ENCODE measurements around the gene ACADL. TPM values are rescaled to one million over a fixed set of nuclear protein-coding genes. Genes with fewer than 3 reads are reported as not detected.
A peak's percentile ranks its signal among the peaks of the same experiment; 100 is the strongest.

ACADL gene
- total and polyA plus RNA-seq, 2 experiments from 2014 or later, result 0.37 TPM; not detected in 1

GRCh38 chr2:210167227-210167626, 58.0 kb downstream of the ACADL start (continued):
- TF ChIP-seq NANOG (IDR thresholded peaks at IDR 0.05; ENCODE audit: borderline replicate concordance) (no peak), REST (IDR thresholded peaks at IDR 0.05; ENCODE audit: unreplicated experiment) (no peak), STAT1 (IDR thresholded peaks at IDR 0.05; ENCODE audit: unreplicated experiment) (no peak)
- TF ChIP-seq, protein P1, sequence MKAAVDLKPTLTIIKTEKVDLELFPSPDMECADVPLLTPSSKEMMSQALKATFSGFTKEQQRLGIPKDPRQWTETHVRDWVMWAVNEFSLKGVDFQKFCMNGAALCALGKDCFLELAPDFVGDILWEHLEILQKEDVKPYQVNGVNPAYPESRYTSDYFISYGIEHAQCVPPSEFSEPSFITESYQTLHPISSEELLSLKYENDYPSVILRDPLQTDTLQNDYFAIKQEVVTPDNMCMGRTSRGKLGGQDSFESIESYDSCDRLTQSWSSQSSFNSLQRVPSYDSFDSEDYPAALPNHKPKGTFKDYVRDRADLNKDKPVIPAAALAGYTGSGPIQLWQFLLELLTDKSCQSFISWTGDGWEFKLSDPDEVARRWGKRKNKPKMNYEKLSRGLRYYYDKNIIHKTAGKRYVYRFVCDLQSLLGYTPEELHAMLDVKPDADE (IDR thresholded peaks at IDR 0.05), result no peak

- Histone ChIP-seq H3K27me3 (ENCODE audit: insufficient read depth) (no peaks in the 10 kb centered on the region), H3K79me2 (replicated peaks; ENCODE audit: insufficient read depth) (peaks cover 89% of the 10 kb centered on the region), H3K9me2 (ENCODE audit: insufficient read depth) (no peaks in the 10 kb centered on the region), H3K4me1 (ENCODE audit: insufficient read depth) (no peaks in the 10 kb centered on the region; the same call in 1 of the 2 replicates), H4K20me1 (replicated peaks; ENCODE audit: insufficient read depth) (0 out of 2 replicates have a peak, but pooled peaks cover 3% of the 10 kb centered on the region), H2AFZ (no peak overlapping the region), H3K36me3 (ENCODE audit: insufficient read depth) (no peaks in the 10 kb centered on the region), H3K27ac (ENCODE audit: low read depth) (no peak overlapping the region), H3F3A (replicated peaks; ENCODE audit: low read depth) (no peaks in the 10 kb centered on the region), H3K4me2 (no peak overlapping the region), H3K4me3 (no peak overlapping the region)
- ATAC-seq (no peak), DNase-seq (ENCODE audit: low spot score) (no peak)
- H3K9me3 Mint-ChIP-seq, result no peaks in the 10 kb centered on the region
- peaks cover 3% of the 10 kb centered on the region; the same call in 2 of the 3 replicates for H3K4me1 Mint-ChIP-seq
- no peak for TF ChIP-seq ZNF462 (CRISPR knock-in tag; IDR thresholded peaks at IDR 0.05)
- no peak for TF ChIP-seq CREB1 (CRISPR knock-in tag; IDR thresholded peaks at IDR 0.05; ENCODE audit: low read depth)
- TF ChIP-seq, protein P1 (IDR thresholded peaks at IDR 0.05), result no peak
- no peak for TF ChIP-seq ZNF331 (CRISPR knock-in tag; IDR thresholded peaks at IDR 0.05; ENCODE audit: low read depth)
- TF ChIP-seq ZNF114 (CRISPR knock-in tag; IDR thresholded peaks at IDR 0.05), result no peak
- no peak for TF ChIP-seq STAT1 (IDR thresholded peaks at IDR 0.05; ENCODE audit: unreplicated experiment)
- TF ChIP-seq NANOG (IDR thresholded peaks at IDR 0.05; ENCODE audit: borderline replicate concordance), result no peak
- no peaks in the 10 kb centered on the region for H3K36me3 Mint-ChIP-seq (ENCODE audit: low read depth)
- H3K27ac Mint-ChIP-seq, result peak overlapping the region; percentile 1; the same call in 1 of the 2 replicates
- H3K4me3 Mint-ChIP-seq, result no peak overlapping the region
- no peaks in the 10 kb centered on the region for H3K27me3 Mint-ChIP-seq (ENCODE audit: insufficient read depth, low read depth, poor library complexity)
Observed at GRCh38 chr2:210162466-210163124, 62.7 kb downstream of the ACADL start.
